NCI-H2227 (cell line): ENCODE measurements around the gene THRSP.
"Not testable (repeated sequence)": the region's sequence is repeated elsewhere in the genome, so short reads cannot be mapped to it uniquely, and the experiment has no call there.

Experiments
- DNase-seq: peaks from one replicate; lab custom pipeline; 2025; ENCODE audit not compliant: unreplicated experiment; lab: John Stamatoyannopoulos, UW

The THRSP gene

GRCh38 chr11:78062671-78063070 is 990 bp upstream of the THRSP start:
- DNase-seq, result no peak

GRCh38 chr11:78065203-78065602 is 1.5 kb downstream of the THRSP start:
- no peak for DNase-seq

GRCh38 chr11:78066471-78066870 is 2.8 kb downstream of the THRSP start:
- DNase-seq, result no peak

- DNase-seq, result no peak
Observed at GRCh38 chr11:78067704-78068103, 4.0 kb downstream of the THRSP start.

GRCh38 chr11:78069465-78069864 is 5.8 kb downstream of the THRSP start:
- peak; percentile 43 for DNase-seq

GRCh38 chr11:78070621-78071020 is 7.0 kb downstream of the THRSP start:
- no peak for DNase-seq

GRCh38 chr11:78071717-78072116 is 8.1 kb downstream of the THRSP start:
- DNase-seq, result no peak

GRCh38 chr11:78072455-78072854 is 8.8 kb downstream of the THRSP start:
- no peak for DNase-seq

GRCh38 chr11:78074756-78075155 is 11.1 kb downstream of the THRSP start:
- peak; percentile 73 for DNase-seq

GRCh38 chr11:78076733-78077403 is 13.2 kb downstream of the THRSP start:
- no peak for DNase-seq

- DNase-seq, result not testable (repeated sequence)
Observed at GRCh38 chr11:78077592-78077991, 13.9 kb downstream of the THRSP start.

- no peak for DNase-seq
Observed at GRCh38 chr11:78078218-78079167, 14.8 kb downstream of the THRSP start.

- peak; percentile 92 for DNase-seq
Observed at GRCh38 chr11:78079232-78080083, 15.8 kb downstream of the THRSP start, which contains the start of gene NDUFC2. Gene NDUFC2 (minus strand): TSS chr11:78079862. CDS start chr11:78079744, 118 bp downstream.

GRCh38 chr11:78080084-78080817 is 16.6 kb downstream of the THRSP start:
- no peak for DNase-seq

- DNase-seq, result no peak
Observed at GRCh38 chr11:78080818-78081495, 17.3 kb downstream of the THRSP start.

GRCh38 chr11:78081583-78081982 is 17.9 kb downstream of the THRSP start:
- DNase-seq, result no peak

GRCh38 chr11:78082146-78082545 is 18.5 kb downstream of the THRSP start:
- no peak for DNase-seq

GRCh38 chr11:78083021-78083420 is 19.4 kb downstream of the THRSP start:
- DNase-seq, result no peak

- DNase-seq, result not testable (repeated sequence)
Observed at GRCh38 chr11:78084506-78084905, 20.8 kb downstream of the THRSP start.

- DNase-seq, result peak; percentile 8
Observed at GRCh38 chr11:78085972-78086371, 22.3 kb downstream of the THRSP start.
